IMR-90 (cell line): Measurements from ENCODE around the gene MINK1. TPM values are rescaled to one million over a fixed set of nuclear protein-coding genes. Genes with fewer than 3 reads are reported as not detected.

Source experiments
- ATAC-seq: fragments of 200-7000 bp; cut with Tn5 transposase; 2 replicates; pipeline ENCODE4 v1.9.1; 2020; ENCODE audit warnings: low read depth, mild to moderate bottlenecking, moderate library complexity
- BruUV-seq: library from RNA; stranded (reverse); fragments of 400-500 nt; replicated peaks from 2 replicates; lab custom pipeline; 2021; lab: Mats Ljungman, UMichigan
- CTCF ChIA-PET: fragments of 300-600 bp; formaldehyde crosslinking; extraction: SDS; loops from one replicate; lab custom pipeline; 2021; ENCODE audit warnings: antibody characterized with exemption; lab: Yijun Ruan, JAX
- POLR2A ChIA-PET: fragments of 300-600 bp; sonication (Branson Sonifier 250); formaldehyde crosslinking; loops from one replicate; lab custom pipeline; 2022; ENCODE audit warnings: antibody characterized with exemption; ENCODE audit not compliant: unreplicated experiment; lab: Charles Lee
- DNase-seq: peaks from one replicate; pipeline ENCODE4 v3.0.0; 2013
- H2AFZ ChIP-seq: replicated peaks from 2 replicates; pipeline ENCODE3; 2013; ENCODE audit warnings: low read length, mild to moderate bottlenecking; ENCODE audit not compliant: poor library complexity
- H2AK5ac ChIP-seq: 2 replicates; pipeline ENCODE4 v1.6.1; 2013; ENCODE audit warnings: low read depth, low read length, inconsistent platforms
- H2AK9ac ChIP-seq: replicated peaks from 2 replicates; pipeline ENCODE3; 2013; ENCODE audit warnings: mild to moderate bottlenecking, low read depth, low read length, moderate library complexity; ENCODE audit not compliant: poor library complexity
- H2BK120ac ChIP-seq: 2 replicates; pipeline ENCODE4 v1.6.1; 2013; ENCODE audit warnings: low read depth, low read length, inconsistent platforms
- H2BK15ac ChIP-seq: 3 replicates; pipeline ENCODE4 v1.6.1; 2013; ENCODE audit warnings: low read depth, low read length, inconsistent platforms
- H2BK20ac ChIP-seq: 2 replicates; pipeline ENCODE4 v1.6.1; 2013; ENCODE audit warnings: low read depth, mild to moderate bottlenecking, inconsistent platforms, low read length, moderate library complexity
- H2BK5ac ChIP-seq: 2 replicates; pipeline ENCODE4 v1.6.1; 2013; ENCODE audit warnings: mild to moderate bottlenecking, low read depth, low read length, inconsistent platforms; ENCODE audit not compliant: poor library complexity, severe bottlenecking
- H3K14ac ChIP-seq: replicated peaks from 2 replicates; pipeline ENCODE4 v1.6.1; 2013; ENCODE audit warnings: low read depth, low read length, inconsistent platforms
- H3K18ac ChIP-seq: 2 replicates; pipeline ENCODE4 v1.6.1; 2013; ENCODE audit warnings: low read depth, low read length, control low read depth
- H3K23ac ChIP-seq: 2 replicates; pipeline ENCODE4 v1.6.1; 2013; ENCODE audit warnings: low read depth, low read length, inconsistent platforms
- H3K27ac ChIP-seq: 2 replicates; pipeline ENCODE4 v1.5.1; 2013; ENCODE audit warnings: mild to moderate bottlenecking, control low read depth, low read length; ENCODE audit not compliant: insufficient read depth
- H3K27me3 ChIP-seq: 2 replicates; pipeline ENCODE4 v1.6.1; 2013; ENCODE audit warnings: low read length; ENCODE audit not compliant: control insufficient read depth, insufficient read depth
- H3K36me3 ChIP-seq: 2 replicates; pipeline ENCODE4 v1.6.1; 2013; ENCODE audit warnings: low read length, mixed read lengths; ENCODE audit not compliant: control insufficient read depth, insufficient read depth
- H3K4ac ChIP-seq: 2 replicates; pipeline ENCODE4 v1.6.1; 2013; ENCODE audit warnings: low read depth, low read length, inconsistent platforms
- H3K4me1 ChIP-seq: 2 replicates; pipeline ENCODE4 v1.6.1; 2013; ENCODE audit warnings: low read length, mixed read lengths; ENCODE audit not compliant: control insufficient read depth, insufficient read depth
- H3K4me2 ChIP-seq: 2 replicates; pipeline ENCODE4 v1.6.1; 2013; ENCODE audit warnings: low read depth, mild to moderate bottlenecking, control low read depth, low read length, moderate library complexity
- H3K4me3 ChIP-seq: 2 replicates; pipeline ENCODE4 v1.5.1; 2013; ENCODE audit warnings: low read depth, mild to moderate bottlenecking, control low read depth, low read length, moderate library complexity; ENCODE audit not compliant: insufficient read depth
- H3K56ac ChIP-seq: 2 replicates; pipeline ENCODE4 v1.6.1; 2013; ENCODE audit warnings: low read length, inconsistent platforms; ENCODE audit not compliant: insufficient read depth; ENCODE audit errors: extremely low read depth
- H3K79me1 ChIP-seq, 2 experiments: 2 replicates each; pipeline ENCODE4 v1.6.1; 2013; ENCODE audit warnings: low read length in 2 of 2, inconsistent platforms in 1 of 2, low read depth in 1 of 2
- H3K9ac ChIP-seq: 2 replicates; pipeline ENCODE4 v1.6.1; 2013; ENCODE audit warnings: low read depth, low read length, control low read depth
- H3K9me1 ChIP-seq: 2 replicates; pipeline ENCODE4 v1.6.1; 2013; ENCODE audit warnings: low read length, inconsistent platforms; ENCODE audit not compliant: insufficient read depth
- H3K9me3 ChIP-seq: 2 replicates; pipeline ENCODE4 v1.6.1; 2013; ENCODE audit warnings: low read length; ENCODE audit not compliant: control insufficient read depth, insufficient read depth
- H4K20me1 ChIP-seq: 2 replicates; pipeline ENCODE4 v1.6.1; 2013; ENCODE audit warnings: low read length, inconsistent platforms; ENCODE audit not compliant: insufficient read depth
- H4K5ac ChIP-seq: 2 replicates; pipeline ENCODE4 v1.6.1; 2013; ENCODE audit warnings: mild to moderate bottlenecking, low read depth, low read length, control low read depth
- H4K8ac ChIP-seq, 2 experiments: 2 replicates each; pipeline ENCODE4 v1.6.1; 2013; ENCODE audit warnings: low read depth in 2 of 2, low read length in 2 of 2, control low read depth in 1 of 2, inconsistent platforms in 1 of 2
- H4K91ac ChIP-seq: 2 replicates; pipeline ENCODE4 v1.6.1; 2013; ENCODE audit warnings: low read depth, low read length, inconsistent platforms; ENCODE audit not compliant: insufficient read depth
- CEBPB ChIP-seq: IDR thresholded peaks from 2 replicates; pipeline ENCODE4 v1.6.1; 2012; ENCODE audit warnings: low read depth, low read length, improper control_type of control experiment
- FOS ChIP-seq: fragments of 150-350 bp; IDR thresholded peaks from 2 replicates; pipeline ENCODE4 v1.6.1; 2016; ENCODE audit warnings: low read depth, low read length
- MAFK ChIP-seq: IDR thresholded peaks from 2 replicates; pipeline ENCODE4 v1.6.1; 2012; ENCODE audit warnings: low read depth, low read length, improper control_type of control experiment
- MAZ ChIP-seq: IDR thresholded peaks from 2 replicates; pipeline ENCODE4 v1.6.1; 2012; ENCODE audit warnings: low read depth, mild to moderate bottlenecking, low read length, improper control_type of control experiment, moderate library complexity, borderline replicate concordance
- MXI1 ChIP-seq: IDR thresholded peaks from 2 replicates; pipeline ENCODE4 v1.6.1; 2012; ENCODE audit warnings: low read depth, mild to moderate bottlenecking, low read length, moderate library complexity, borderline replicate concordance
- POLR2A ChIP-seq: IDR thresholded peaks from 2 replicates; pipeline ENCODE4 v1.6.1; 2012; ENCODE audit warnings: mild to moderate bottlenecking, low read depth, low read length
- RAD21 ChIP-seq: IDR thresholded peaks from 2 replicates; pipeline ENCODE4 v1.6.1; 2012; ENCODE audit warnings: low read length, improper control_type of control experiment
- RCOR1 ChIP-seq: IDR thresholded peaks from 2 replicates; pipeline ENCODE4 v1.6.1; 2012; ENCODE audit warnings: mild to moderate bottlenecking, low read length, improper control_type of control experiment; ENCODE audit not compliant: insufficient replicate concordance
- RFX5 ChIP-seq: IDR thresholded peaks from 2 replicates; pipeline ENCODE4 v1.8.0; 2012; ENCODE audit warnings: low read depth, mild to moderate bottlenecking, low read length, moderate library complexity
- WGBS, 2 experiments: methylation state at CpG; one replicate each; pipeline versions ENCODE4 v1.1.5 to v1.1.7; 2013; ENCODE audit warnings: missing lambda C conversion rate in 2 of 2; ENCODE audit not compliant: insufficient read length in 1 of 2; ENCODE audit errors: extremely low coverage in 2 of 2; 5-methylcytosine and 5-hydroxymethylcytosine counted together
- dilution Hi-C: fragments of 300-500 bp; cut with HindIII; formaldehyde crosslinking; loops from one replicate; pipeline ENCODE4 v1.14.3; 2018; ENCODE audit warnings: low sequenced_read_pairs; ENCODE audit not compliant: unreplicated experiment
- in situ Hi-C: fragments of 300-500 bp; cut with MboI; formaldehyde crosslinking; loops from 3 replicates; pipeline ENCODE4 v1.14.3; 2019; ENCODE audit warnings: low sequenced_read_pairs, inconsistent platforms, mixed read lengths
- intact Hi-C: fragments of 100-400 bp; cut with micrococcal nuclease; formaldehyde crosslinking; loops from 2 replicates; pipeline ENCODE4 v1.10.0; 2022
- polyA plus RNA-seq, 3 experiments: library from polyadenylated mRNA; depleted of rRNA; stranded (reverse); fragments of >200 nt; gene quantifications; 2 replicates each; pipeline ENCODE4 v1.2.3, GENCODE V29; 2012; ENCODE audit warnings: low replicate concordance in 1 of 3
- total RNA-seq: library from RNA; depleted of rRNA; stranded (reverse); fragments of >200 nt; gene quantifications from 2 replicates; pipeline ENCODE4 v1.2.3, GENCODE V29; 2012
- TF ChIP-seq, protein P1 (sequence below): fragments of 150-350 bp; IDR thresholded peaks from 2 replicates; pipeline ENCODE4 v1.6.1; 2017; ENCODE audit warnings: mild to moderate bottlenecking, antibody characterized with exemption, low read length, low read depth
- TF ChIP-seq, protein P2 (sequence below): conservative IDR thresholded peaks from 2 replicates; pipeline ENCODE4 v1.5.1; 2012; ENCODE audit warnings: mild to moderate bottlenecking, low read depth, low read length, improper control_type of control experiment
- TF ChIP-seq, protein P3 (sequence below): fragments of 150-350 bp; IDR thresholded peaks from 2 replicates; pipeline ENCODE4 v1.6.1; 2016; ENCODE audit warnings: low read depth, mild to moderate bottlenecking, low read length, moderate library complexity, borderline replicate concordance

MINK1 gene
- total and polyA plus RNA-seq, 2 of the 4 experiments (the other 2 are of a cell fraction): 12.2 to 40.9 TPM

DNA sequence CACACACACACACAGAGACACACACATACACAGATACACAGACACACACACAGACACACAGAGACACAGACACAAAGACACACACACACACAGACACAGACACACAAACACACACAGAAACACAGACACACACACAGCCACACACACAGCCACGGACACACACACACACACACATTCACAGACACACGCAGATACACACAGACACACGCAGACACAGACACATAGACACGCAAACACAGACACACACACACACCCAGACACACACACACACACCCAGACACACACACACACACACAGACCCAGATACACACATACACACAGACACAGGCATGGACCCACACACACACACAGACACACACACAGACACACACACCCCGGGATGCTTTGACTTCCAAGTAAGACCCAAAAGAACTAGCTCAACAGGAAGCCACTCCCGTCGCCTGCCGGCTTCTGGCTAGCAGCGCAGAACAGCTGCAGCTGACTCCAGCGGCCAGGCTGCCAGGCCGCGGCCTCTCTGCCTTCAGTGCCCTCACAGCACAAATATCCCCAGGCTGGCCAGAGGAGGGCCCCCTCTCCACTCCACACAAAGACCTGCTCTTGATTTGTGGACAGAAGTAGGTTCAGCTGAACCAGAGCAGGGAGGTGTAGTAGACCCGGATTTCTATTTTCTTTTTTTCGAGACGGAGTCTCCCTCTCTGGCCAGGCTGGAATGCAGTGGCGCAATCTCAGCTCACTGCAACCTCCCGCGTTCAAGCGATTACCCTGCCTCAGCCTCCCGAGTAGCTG, 75.8 kb downstream of the MINK1 start (continued):
- peak; percentile 45; the same call in 1 of the 2 replicates for TF ChIP-seq POLR2A
- TF ChIP-seq, protein P1, sequence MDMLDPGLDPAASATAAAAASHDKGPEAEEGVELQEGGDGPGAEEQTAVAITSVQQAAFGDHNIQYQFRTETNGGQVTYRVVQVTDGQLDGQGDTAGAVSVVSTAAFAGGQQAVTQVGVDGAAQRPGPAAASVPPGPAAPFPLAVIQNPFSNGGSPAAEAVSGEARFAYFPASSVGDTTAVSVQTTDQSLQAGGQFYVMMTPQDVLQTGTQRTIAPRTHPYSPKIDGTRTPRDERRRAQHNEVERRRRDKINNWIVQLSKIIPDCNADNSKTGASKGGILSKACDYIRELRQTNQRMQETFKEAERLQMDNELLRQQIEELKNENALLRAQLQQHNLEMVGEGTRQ: no peak

DNA sequence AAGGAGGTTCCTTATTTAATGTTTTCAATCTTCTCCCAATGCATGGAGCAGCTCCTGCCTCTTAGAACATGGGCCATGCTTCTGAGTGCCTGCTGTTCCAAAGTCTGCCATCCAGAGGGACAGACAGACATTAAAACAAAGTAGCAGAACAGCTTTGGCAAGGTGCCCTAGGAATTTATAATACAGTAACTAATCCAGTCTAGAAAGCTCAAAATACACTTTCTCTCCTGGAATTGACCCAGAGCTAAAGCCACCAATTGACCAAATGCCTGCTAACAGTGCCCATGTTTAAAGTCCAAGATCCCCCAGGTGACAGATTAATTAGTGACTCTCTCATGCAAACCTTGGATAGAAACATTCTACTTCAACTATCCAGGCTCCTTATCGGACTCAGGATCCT, 80.9 kb downstream of the MINK1 start:
- Histone ChIP-seq H2BK15ac (no peak overlapping the region), H3K23ac (no peak overlapping the region), H3K79me1 (no peaks in the 10 kb centered on the region), H2BK5ac (no peak overlapping the region), H3K14ac (no peak overlapping the region), H4K8ac (no peak overlapping the region), H3K27me3 (no peaks in the 10 kb centered on the region), H4K5ac (no peak overlapping the region), H3K9me3 (no peaks in the 10 kb centered on the region), H4K20me1 (no peaks in the 10 kb centered on the region), H2AK5ac (no peak overlapping the region), H3K56ac (no peak overlapping the region), H3K4me2 (no peak overlapping the region), H2BK120ac (no peak overlapping the region), H4K91ac (no peak overlapping the region), H2BK20ac (no peak overlapping the region), H3K4me1 (no peaks in the 10 kb centered on the region), H3K9me1 (no peaks in the 10 kb centered on the region), H3K9ac (no peak overlapping the region), H3K27ac (no peak overlapping the region), H3K18ac (no peak overlapping the region), H3K36me3 (no peaks in the 10 kb centered on the region), H2AK9ac (no peak overlapping the region), H2AFZ (no peak overlapping the region), H3K4ac (no peak overlapping the region), H3K4me3 (no peak overlapping the region)
- no CpG with 5 or more reads among the region's 1 CpG for WGBS, 2 experiments
- BruUV-seq: no TSS peak
- ChIA-PET POLR2A (interaction anchor here (0.6 kb wide), 1 partner anchor 21 kb away, joined by 14 read pairs; no protein-coding TSS in a partner anchor), CTCF (no interaction called here)
- in situ Hi-C loops (loop anchor here (10.0 kb wide), 1 partner anchor 141 kb away; no protein-coding TSS in a partner anchor), dilution Hi-C loops (no loop called here), intact Hi-C loops (no loop called here)
- ATAC-seq (no peak), DNase-seq (peak; percentile 19)
- TF ChIP-seq MAFK: no peak
- TF ChIP-seq RFX5: no peak
- TF ChIP-seq, protein P2, sequence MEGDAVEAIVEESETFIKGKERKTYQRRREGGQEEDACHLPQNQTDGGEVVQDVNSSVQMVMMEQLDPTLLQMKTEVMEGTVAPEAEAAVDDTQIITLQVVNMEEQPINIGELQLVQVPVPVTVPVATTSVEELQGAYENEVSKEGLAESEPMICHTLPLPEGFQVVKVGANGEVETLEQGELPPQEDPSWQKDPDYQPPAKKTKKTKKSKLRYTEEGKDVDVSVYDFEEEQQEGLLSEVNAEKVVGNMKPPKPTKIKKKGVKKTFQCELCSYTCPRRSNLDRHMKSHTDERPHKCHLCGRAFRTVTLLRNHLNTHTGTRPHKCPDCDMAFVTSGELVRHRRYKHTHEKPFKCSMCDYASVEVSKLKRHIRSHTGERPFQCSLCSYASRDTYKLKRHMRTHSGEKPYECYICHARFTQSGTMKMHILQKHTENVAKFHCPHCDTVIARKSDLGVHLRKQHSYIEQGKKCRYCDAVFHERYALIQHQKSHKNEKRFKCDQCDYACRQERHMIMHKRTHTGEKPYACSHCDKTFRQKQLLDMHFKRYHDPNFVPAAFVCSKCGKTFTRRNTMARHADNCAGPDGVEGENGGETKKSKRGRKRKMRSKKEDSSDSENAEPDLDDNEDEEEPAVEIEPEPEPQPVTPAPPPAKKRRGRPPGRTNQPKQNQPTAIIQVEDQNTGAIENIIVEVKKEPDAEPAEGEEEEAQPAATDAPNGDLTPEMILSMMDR: no peak
- TF ChIP-seq RCOR1: no peak
- TF ChIP-seq MXI1: no peak
- TF ChIP-seq MAZ: no peak
- TF ChIP-seq CEBPB: no peak
- TF ChIP-seq FOS: no peak
- TF ChIP-seq POLR2A: no peak
- TF ChIP-seq, protein P3, sequence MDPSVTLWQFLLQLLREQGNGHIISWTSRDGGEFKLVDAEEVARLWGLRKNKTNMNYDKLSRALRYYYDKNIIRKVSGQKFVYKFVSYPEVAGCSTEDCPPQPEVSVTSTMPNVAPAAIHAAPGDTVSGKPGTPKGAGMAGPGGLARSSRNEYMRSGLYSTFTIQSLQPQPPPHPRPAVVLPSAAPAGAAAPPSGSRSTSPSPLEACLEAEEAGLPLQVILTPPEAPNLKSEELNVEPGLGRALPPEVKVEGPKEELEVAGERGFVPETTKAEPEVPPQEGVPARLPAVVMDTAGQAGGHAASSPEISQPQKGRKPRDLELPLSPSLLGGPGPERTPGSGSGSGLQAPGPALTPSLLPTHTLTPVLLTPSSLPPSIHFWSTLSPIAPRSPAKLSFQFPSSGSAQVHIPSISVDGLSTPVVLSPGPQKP: no peak
- no peak for TF ChIP-seq RAD21
